H1 (cell line): Measurements from ENCODE around the gene PLEKHA1.

ENCODE experiments used
- ATF3 ChIP-seq: IDR thresholded peaks from 2 replicates; pipeline ENCODE4 v1.6.1; 2011; ENCODE audit warnings: low read depth, mild to moderate bottlenecking, low read length; ENCODE audit not compliant: insufficient read depth
- CTCF ChIP-seq, 3 experiments: IDR thresholded peaks; 1 replicate in 2 of 3; 2 replicates in 1 of 3; pipeline versions ENCODE4 v1.5.1 to v1.6.1; 2011; ENCODE audit warnings: low read length in 3 of 3, mild to moderate bottlenecking in 3 of 3, inconsistent platforms in 2 of 3, low read depth in 1 of 3, moderate library complexity in 1 of 3; ENCODE audit not compliant: insufficient read depth in 1 of 3; ENCODE audit errors: control extremely low read depth in 1 of 3
- E2F6 ChIP-seq: IDR thresholded peaks from 2 replicates; pipeline ENCODE4 v1.6.1; 2012; ENCODE audit warnings: inconsistent platforms

- no peak for TF ChIP-seq CTCF (IDR thresholded peaks at IDR 0.05; ENCODE audit: control extremely low read depth in 1 of 3, insufficient read depth in 1 of 3, low read depth in 1 of 3, low read length in 3 of 3)
- TF ChIP-seq ATF3: no peak
- TF ChIP-seq E2F6: no peak
Observed at GRCh38 chr10:122363722-122364463, 10.6 kb upstream of the PLEKHA1 start.
